Activated CD4-positive, alpha-beta T cell treated with anti-CD3 and anti-CD28 coated beads, Interleukin-2, amount 50 U/mL, for 24 hours (primary cell): ENCODE data around the gene ZEB1.
A peak's percentile ranks its signal among the peaks of the same experiment; 100 is the strongest.

Experiments
- DNase-seq, 2 donors: peaks; one replicate each; pipeline ENCODE4 v3.0.0-alpha.2; 2020; ENCODE audit warnings: low read depth in 1 of 2, low spot score in 1 of 2

Gene ZEB1

DNA sequence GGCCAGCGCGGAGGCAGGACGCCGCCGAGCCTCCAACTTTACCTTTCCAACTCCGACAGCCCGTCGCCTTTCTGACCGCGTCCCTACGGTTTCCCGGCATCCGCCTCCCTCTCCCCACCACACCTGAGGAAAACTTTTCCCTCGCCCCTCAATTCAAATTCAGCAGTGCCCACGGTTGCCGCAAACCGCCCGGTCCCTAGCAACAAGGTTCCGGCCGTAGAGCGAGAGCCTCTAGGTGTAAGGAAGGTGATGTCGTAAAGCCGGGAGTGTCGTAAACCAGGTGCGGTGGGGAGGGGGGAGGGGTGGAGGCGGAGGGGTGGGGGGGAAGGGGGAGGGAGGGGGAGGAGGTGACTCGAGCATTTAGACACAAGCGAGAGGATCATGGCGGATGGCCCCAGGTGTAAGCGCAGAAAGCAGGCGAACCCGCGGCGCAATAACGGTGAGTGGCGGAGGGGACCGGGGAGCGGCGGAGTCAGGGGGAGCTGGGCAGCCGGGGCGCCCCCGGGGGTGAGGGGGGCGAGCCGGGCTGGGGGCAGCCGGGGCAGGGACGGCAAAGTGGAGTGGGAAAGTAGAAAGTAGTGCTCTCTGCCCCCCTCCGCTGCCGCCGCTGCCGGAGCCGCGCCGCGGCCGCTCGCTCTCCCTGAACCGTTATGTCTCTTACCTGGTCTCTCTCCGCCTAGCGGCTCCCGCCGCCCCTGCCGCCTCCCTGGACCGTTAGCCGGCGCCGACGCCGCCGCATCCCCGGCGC is at the start of gene ZEB1:
TSS of gene ZEB1 (plus strand) at position 363 of the 748 bp plus-strand sequence. CDS start at position 382, 19 bp downstream.
- DNase-seq = peak; percentile 73 to 88

DNA sequence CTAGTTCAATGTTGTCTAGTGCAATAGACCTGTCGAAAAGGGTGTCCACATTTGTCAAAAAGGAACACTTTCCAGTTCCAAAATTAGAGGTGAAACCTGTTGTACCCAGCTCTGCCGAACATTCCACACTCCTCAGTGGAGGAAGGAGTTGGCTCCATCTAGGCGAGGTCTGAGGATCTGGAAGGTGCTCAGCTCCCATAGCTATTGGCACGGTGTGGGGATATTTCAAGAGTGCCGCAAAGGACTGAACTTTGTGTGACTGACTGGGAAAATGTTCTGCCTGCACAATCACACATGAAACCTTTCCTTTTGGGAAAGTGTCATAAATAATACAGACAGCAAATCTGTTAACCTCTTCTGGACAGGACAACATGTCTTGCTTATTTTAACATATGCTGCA is 48.1 kb upstream of the ZEB1 start:
- no peak for DNase-seq

GRCh38 chr10:31272841-31273240 is 46.2 kb upstream of the ZEB1 start:
- no peak for DNase-seq

GRCh38 chr10:31273789-31274188 is 45.2 kb upstream of the ZEB1 start:
- no peak for DNase-seq

- DNase-seq = no peak
Measured at GRCh38 chr10:31274310-31274709, 44.7 kb upstream of the ZEB1 start.

DNA sequence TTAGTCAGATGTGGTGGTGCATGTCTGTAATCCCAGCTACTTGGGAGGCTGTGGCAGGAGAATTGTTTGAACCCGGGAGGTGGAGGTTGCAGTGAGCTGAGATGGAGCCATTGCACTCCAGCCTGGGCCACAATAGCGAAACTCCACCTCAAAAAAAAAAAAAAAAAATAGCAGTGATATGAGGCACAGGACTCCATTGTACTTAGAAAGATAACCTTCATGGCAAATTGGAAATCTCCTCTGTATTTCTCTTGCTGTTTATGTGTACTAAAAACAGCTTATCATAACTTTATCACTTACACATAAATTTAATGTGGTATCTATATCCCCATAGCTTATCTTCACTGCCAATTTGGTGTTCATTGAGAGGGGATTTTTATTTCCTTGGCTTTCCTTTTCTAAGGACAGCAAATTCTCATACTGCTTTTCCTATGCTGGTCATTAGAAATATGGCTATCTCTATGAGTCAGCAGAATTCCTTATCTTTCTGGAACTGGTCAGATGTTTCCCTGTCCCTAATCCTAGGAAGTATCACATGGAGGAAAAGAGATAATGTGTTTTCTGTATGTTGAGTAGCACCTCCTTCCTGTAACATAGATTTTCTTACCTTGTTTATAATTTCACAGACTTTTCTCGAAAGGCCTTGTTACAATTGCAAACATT is 40.6 kb upstream of the ZEB1 start:
- DNase-seq = no peak

- no peak for DNase-seq
Measured at GRCh38 chr10:31280972-31281371, 38.0 kb upstream of the ZEB1 start.

DNA sequence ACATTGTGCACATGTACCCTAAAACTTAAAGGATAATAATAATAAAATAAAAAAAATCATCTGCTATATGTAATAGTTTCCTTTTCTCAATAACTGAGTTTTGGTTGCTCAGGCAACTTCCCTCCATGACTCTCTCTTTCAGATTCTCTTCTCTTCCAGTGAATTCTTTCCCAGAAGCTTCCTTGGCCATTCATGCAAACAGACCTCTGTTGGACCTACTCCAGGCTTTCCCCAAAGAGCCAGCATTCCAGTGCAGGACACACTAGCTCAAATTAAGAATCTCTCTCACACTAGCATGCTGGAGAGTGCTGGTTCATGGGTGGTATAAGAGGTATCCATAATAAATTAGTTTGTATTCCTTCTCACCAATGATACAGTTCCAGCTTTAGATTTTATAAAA is 31.0 kb upstream of the ZEB1 start:
- no peak for DNase-seq

DNA sequence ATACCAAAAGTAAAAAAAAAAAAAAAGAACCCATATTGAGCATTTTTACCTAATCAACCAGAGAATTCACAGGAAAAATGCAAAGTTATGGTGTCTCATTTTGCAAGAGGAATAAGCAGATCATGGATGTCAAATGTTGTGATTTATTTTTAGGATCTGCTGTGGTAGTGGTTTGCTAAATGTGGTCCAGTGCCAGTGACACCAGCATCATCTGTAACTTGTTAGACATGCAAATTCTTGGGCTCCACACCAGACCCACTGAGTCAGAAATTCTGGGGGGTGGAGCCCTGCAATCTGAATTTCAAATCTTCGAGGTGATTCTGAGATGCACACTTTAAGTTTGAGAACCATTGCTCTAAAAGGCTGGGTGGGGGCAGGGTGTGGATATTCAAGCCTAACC is 30.1 kb upstream of the ZEB1 start:
- no peak for DNase-seq

- DNase-seq = no peak
Measured at GRCh38 chr10:31290386-31290785, 28.6 kb upstream of the ZEB1 start.

DNA sequence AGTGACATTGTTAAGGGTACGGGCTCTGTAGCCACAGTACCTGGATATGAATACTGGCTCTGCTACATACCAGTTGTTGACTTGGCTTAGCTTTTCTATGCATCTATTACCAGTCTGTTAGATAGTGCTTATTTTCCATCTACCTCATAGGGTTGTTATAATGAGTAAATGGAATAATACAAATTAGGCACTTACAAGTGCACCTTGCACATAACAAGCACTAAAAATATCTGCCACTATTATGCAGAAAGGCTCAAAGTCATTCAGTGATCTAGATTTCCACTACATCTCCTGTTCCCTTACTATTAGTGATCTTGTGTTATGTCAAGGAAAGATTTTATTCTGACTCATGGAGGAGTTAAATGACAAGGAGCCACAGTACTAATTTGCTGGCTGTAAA is 27.9 kb upstream of the ZEB1 start:
- DNase-seq = no peak

DNA sequence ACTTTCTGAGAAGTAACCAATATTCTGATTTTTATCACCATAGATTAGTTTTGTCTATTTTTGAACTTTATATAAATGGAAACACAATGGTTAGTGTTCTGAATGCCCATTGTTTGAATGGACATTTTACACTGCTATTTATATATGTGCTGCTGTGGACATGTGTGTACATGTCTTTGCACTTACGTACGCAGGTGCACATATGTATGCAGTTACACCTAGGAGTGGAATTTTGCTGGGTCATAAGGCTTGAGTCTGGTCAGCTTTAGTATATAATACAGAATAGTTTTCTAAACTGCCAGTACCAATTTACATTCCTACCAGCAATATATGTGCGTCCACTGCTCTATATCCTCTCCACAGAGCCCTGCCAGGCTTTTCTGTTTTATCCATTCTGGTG is 24.5 kb upstream of the ZEB1 start:
- DNase-seq = no peak

- no peak for DNase-seq
Measured at GRCh38 chr10:31296754-31297153, 22.3 kb upstream of the ZEB1 start.

GRCh38 chr10:31299119-31299518 is 19.9 kb upstream of the ZEB1 start:
- no peak for DNase-seq

DNA sequence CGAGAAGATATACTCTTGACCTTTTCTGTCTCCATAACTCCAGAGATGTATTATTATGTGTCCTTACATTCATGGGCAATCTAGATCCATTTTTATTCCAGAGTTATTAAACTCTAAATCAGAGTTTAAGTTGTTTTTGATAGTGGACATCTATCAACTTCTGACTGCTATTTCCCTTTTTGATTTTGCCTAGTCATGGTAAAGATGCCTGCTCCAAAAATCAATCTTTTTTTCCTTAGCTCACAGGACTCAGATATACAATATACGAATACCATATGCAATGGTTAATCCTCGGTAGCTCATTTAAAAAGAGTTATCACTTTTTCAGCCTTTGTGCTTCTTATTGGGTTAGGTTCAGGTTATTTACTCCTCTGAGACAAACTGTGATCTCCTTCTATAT is 15.8 kb upstream of the ZEB1 start:
- no peak for DNase-seq

DNA sequence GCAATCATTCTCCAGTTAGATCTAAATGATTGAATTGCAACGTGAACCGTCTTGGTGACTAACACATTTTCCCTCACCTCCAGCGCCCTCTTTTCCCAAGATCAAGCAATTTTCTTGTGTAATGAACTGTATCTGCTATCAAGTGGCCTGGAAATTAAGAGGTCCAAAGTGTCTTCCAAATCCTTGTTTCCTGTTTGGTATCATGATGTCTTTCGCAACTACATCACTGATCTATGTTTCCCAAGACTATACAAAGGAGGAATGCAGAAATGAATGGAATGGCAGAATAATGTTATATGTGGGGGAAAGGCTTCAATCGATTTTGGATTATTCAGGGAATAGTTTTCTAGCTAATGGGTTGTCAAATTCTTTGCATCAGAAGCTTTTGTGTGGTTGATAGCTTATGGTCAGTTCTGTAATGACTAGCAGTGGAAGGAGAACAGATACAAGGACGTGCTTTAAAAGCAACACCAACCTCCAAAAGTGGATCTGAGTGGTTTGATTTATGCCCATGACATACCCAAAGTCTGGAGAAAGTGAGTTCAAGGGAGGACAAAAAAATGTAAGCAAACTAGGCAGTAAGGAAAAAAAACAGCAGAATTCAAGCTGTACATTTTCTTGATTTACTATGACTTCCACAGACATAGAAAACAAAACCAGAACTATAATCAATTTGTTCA is 14.6 kb upstream of the ZEB1 start:
- DNase-seq = no peak

DNA sequence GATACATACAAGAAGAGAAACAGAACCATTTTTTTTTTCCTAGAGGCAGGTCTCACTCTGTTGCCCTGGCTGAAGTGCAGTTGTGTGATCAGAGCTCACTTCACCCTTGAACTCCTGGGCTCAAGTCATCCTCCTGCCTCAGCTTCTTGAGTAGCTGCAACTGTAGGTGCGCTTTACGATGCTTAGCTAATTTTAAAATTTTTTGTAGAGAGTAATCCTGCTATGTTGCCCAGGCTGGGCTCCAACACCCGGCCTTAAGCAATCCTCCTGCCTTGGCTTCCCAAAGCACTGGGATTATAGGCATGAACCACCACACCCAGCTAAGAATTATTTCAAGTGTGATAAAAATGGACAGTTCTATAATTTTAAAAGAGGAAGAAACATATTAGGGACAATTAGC is 5.6 kb upstream of the ZEB1 start:
- no peak for DNase-seq

DNA sequence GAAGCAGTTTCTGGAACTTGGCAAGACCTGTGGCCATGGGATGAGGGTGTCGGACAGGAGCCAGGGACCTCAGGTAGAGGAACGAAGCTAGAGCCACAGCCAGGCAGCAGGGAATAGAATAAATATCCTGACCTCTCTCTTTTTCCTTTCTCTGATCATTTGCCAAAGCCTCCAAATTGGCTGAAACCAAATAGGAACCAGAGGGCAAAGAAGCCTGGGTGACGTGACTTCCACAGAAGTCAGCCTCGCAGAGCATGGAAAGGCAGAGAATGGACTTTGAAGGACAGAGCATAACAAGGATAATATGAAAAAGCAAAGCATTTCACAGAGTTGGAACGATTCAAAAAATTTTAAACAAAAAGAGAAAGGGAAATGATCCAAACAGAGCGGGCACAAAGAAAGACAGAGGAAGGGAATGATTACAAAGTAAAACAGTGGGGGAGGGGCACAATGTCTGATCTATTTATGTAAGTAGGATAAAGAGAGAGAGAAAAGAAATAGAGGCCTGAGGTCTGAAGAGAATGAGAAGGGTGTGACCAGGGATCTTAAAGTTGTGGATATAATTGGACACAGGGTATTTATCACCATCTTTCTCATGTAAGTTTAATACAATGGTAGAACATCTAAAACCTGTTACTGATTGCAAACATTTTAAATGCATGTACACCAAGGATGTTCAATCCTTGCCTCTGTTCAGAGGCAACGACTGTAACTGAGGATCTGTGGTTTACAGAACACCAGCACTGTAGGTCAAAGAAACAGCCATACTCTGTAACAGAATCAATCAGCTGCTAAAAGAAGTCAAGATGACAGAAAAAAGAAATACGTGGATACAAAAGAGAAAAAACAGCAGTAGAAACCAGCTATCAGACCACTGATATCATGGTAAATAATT is 4.5 kb upstream of the ZEB1 start:
- DNase-seq = no peak

GRCh38 chr10:31315453-31315852 is 3.6 kb upstream of the ZEB1 start:
- no peak for DNase-seq

DNA sequence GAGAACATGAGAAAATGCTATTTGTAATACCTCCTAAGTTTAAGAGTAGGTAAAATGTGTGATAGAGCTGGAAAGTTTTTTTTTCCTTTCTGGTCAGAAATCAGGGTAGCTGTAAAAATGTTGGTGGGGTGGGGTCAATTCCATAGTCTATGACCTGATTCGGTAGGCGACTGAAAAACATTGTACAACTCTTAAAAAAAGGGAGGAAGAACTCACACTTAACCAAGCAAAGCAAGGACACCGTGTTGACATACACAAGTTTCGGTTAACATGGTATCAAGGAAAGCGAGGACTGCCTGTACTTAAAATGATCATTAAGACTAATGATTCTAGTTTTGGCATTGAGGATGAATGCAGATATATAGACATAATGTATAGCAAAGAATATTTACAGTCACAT is 1.8 kb upstream of the ZEB1 start:
- DNase-seq = no peak

DNA sequence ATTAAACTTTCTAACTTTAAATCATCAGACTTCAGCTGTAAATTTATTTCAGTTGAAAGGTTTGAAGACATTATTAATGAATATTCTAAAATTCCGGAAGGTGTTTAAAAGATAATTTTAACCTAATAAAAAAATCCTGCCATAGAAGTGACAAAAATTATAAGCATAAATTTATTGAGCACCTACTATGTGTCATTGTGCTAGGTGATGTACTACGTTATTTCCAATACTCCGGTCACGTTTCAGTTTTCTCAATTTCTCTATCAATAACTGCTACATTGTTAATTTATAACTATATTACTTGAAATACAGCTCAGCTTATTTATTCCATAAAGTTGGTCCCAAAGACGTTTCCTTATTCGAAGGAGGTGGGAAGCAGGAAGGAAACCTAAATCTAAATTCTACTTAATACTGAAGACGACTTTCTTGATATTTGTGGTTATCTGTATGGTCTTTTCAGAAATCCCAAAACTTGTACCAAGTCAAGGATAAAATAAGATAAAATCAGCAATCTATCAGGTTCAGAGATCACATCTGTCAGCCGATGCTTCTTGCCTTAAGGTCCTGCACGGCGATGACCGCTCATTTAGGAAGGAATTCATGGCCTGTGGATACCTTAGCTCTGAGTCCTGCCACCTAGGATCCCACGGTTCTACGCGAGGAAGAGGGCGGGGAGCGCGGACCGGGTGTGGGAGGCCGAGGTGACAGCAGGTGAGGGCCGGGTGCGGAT is 1.2 kb upstream of the ZEB1 start:
- DNase-seq = no peak
